Lower leg skin (tissue), 4 donors: Measurements from ENCODE around the gene LRRFIP1. TPM values are rescaled to one million over a fixed set of nuclear protein-coding genes. Genes with fewer than 3 reads are reported as not detected.

ENCODE experiments used
- DNase-seq, 2 donors: peaks; one replicate each; pipeline ENCODE4 v3.0.0-alpha.2; 2019; ENCODE audit warnings: low spot score in 2 of 2
- H3K4me3 ChIP-seq: fragments of 200-600 bp; sonication (generic); 2 replicates; pipeline ENCODE4 v1.5.1; 2017; ENCODE audit warnings: mild to moderate bottlenecking, low read depth; ENCODE audit not compliant: poor library complexity, severe bottlenecking
- POLR2A ChIP-seq, 2 donors: fragments of 450-650 bp; IDR thresholded peaks; one replicate each; pipeline ENCODE4 v1.6.1; 2016 to 2017; ENCODE audit warnings: antibody characterized with exemption in 2 of 2, mild to moderate bottlenecking in 1 of 2, moderate library complexity in 1 of 2
- WGBS, 2 donors: methylation state at CpG; one replicate each; pipeline ENCODE4 v1.1.5; 2018; 5-methylcytosine and 5-hydroxymethylcytosine counted together
- intact Hi-C: fragments of 100-400 bp; cut with DNase I; formaldehyde crosslinking; loops from one replicate; pipeline ENCODE4 v1.15.0; 2023; ENCODE audit warnings: low total_unique reads
- total RNA-seq, 4 donors: library from RNA; depleted of rRNA; stranded (reverse); fragments of >200 nt; gene quantifications; one replicate each; pipeline ENCODE4 v1.1.0, GENCODE V29; 2016
- TF ChIP-seq, protein P1 (sequence below), 3 donors: fragments of 450-650 bp; IDR thresholded peaks; one replicate each; pipeline ENCODE4 v1.5.1; 2016; ENCODE audit warnings: antibody characterized with exemption in 3 of 3, mild to moderate bottlenecking in 3 of 3, moderate library complexity in 2 of 3

LRRFIP1 gene
- total RNA-seq, 4 donors from 2014 or later = 45.5 to 88.0 (median 67.5) TPM

GRCh38 chr2:237743024-237743423 lies 115.6 kb downstream of the LRRFIP1 start:
- no peak for TF ChIP-seq POLR2A (IDR thresholded peaks at IDR 0.05)
- TF ChIP-seq, protein P1, sequence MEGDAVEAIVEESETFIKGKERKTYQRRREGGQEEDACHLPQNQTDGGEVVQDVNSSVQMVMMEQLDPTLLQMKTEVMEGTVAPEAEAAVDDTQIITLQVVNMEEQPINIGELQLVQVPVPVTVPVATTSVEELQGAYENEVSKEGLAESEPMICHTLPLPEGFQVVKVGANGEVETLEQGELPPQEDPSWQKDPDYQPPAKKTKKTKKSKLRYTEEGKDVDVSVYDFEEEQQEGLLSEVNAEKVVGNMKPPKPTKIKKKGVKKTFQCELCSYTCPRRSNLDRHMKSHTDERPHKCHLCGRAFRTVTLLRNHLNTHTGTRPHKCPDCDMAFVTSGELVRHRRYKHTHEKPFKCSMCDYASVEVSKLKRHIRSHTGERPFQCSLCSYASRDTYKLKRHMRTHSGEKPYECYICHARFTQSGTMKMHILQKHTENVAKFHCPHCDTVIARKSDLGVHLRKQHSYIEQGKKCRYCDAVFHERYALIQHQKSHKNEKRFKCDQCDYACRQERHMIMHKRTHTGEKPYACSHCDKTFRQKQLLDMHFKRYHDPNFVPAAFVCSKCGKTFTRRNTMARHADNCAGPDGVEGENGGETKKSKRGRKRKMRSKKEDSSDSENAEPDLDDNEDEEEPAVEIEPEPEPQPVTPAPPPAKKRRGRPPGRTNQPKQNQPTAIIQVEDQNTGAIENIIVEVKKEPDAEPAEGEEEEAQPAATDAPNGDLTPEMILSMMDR (IDR thresholded peaks at IDR 0.05) = no peak
- H3K4me3 ChIP-seq = no peak overlapping the region
- 79 to 80% methylated on average over 6 of the region's 6 CpGs for WGBS, 2 donors
- intact Hi-C loops = loop anchor here (10.0 kb wide), 2 partner anchors 148 to 228 kb away; partner anchors contain the start of gene RAB17
- peak in 1 of 2 donors; percentile 79 for DNase-seq

DNA sequence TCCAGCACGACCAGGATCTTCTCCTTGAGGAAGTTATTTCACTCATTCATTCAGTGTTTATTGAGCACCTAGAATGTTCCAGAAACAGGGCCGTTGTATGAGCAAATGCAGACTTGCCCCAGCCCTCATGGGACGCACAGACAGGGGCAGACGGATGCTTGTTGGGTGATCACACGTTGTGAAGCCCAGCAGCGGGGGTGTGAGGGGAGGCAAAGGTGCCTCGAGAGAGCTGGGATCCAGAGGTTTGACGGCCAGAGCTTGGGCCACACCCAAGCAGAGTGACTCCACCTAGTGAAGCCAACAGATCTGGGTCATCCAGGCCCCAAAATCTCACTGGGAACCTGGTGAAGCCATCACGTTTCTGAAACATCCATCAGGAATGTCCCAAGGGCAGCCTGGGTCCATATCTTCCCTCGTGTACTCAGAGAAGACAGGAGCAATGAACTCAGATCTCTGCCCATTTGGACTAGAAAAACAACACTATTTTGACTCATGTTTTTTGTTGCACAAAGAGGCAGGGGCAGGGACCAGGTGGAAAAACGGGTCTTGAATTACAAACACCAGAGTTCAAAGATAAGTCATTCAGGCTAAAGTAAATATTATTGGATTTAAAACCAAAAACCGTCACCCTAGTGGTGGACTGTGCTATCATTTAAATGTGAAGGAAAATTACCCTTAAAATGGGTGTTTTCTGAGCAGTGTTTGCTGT lies 116.3 kb downstream of the LRRFIP1 start:
- intact Hi-C loops = loop anchor here (2.0 to 10.0 kb wide), 3 partner anchors 71 to 229 kb away; partner anchors contain the start of gene RAB17
- TF ChIP-seq POLR2A (IDR thresholded peaks at IDR 0.05) = no peak
- TF ChIP-seq, protein P1 (IDR thresholded peaks at IDR 0.05) = no peak
- 35 to 44% methylated on average over 12 of the region's 12 CpGs for WGBS, 2 donors
- no peak for DNase-seq
- H3K4me3 ChIP-seq = no peak overlapping the region

- WGBS, 2 donors = 88 to 89% methylated on average over 6 of the region's 6 CpGs
- intact Hi-C loops = loop anchor here (2.0 to 10.0 kb wide), 3 partner anchors 71 to 229 kb away; partner anchors contain the start of gene RAB17
- DNase-seq = peak in 1 of 2 donors; percentile 20
- H3K4me3 ChIP-seq = no peak overlapping the region
- TF ChIP-seq, protein P1 (IDR thresholded peaks at IDR 0.05) = no peak
- no peak for TF ChIP-seq POLR2A (IDR thresholded peaks at IDR 0.05)
These were observed 116.9 kb downstream of the LRRFIP1 start for GRCh38 chr2:237744270-237744612.

GRCh38 chr2:237744613-237745249 lies 117.3 kb downstream of the LRRFIP1 start:
- no peak overlapping the region for H3K4me3 ChIP-seq
- peak; percentile 69 to 96 for DNase-seq
- WGBS, 2 donors = 48 to 53% methylated on average over 18 of the region's 18 CpGs
- TF ChIP-seq POLR2A (IDR thresholded peaks at IDR 0.05) = no peak
- TF ChIP-seq, protein P1 (IDR thresholded peaks at IDR 0.05) = peak in 1 of 3 donors; percentile 72
- intact Hi-C loops = loop anchor here (2.0 to 10.0 kb wide), 3 partner anchors 72 to 230 kb away; partner anchors contain the start of gene RAB17

DNA sequence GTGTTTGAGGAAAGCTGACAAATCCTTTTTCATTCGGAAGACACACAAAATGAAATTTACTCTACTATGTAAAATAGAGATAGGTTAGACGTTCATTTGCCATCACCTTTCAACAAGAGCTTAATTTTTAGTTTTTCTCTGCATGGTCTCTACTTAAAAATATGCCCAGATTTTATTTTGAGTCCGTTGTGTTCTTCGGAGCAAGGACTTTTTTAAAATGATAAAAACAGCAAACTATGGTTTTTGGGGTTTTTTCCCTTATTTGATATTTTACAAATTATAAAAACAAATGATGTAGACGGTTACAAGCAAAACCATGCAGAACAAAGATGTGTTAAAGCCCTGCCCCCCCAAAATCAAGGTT lies 117.8 kb downstream of the LRRFIP1 start:
- 55 to 56% methylated on average over 5 of the region's 5 CpGs for WGBS, 2 donors
- no peak for DNase-seq
- no peak overlapping the region for H3K4me3 ChIP-seq
- TF ChIP-seq, protein P1 (IDR thresholded peaks at IDR 0.05) = no peak
- TF ChIP-seq POLR2A (IDR thresholded peaks at IDR 0.05) = no peak
- intact Hi-C loops = loop anchor here (2.0 to 10.0 kb wide), 3 partner anchors 72 to 230 kb away; partner anchors contain the start of gene RAB17
